ENCODE results near the gene BNC2.

The BNC2 gene

DNA sequence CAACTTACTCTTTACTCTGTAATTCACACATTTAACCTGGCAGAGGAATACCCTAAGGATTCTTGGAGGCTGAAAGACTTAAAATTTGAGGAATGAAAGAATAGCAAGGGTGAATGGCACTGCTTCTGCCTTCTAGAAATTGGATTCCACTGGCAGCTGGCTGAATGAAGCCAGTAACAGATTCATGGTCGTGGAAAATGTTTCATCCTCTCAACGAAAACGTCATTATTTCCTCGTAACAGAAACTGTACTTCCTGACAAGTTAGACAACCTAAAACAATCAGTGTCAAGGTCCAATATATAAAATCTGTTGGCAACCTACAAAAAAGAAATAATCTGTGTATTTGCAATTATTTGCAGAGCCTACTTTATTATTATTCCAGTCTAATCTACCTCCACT lies 39.7 kb downstream of the BNC2 start:
- Histone ChIP-seq H3K27ac (replicated peaks) (no peak overlapping the region), H3K27me3 (ENCODE audit: insufficient read depth, poor library complexity, severe bottlenecking) (no peaks in the 10 kb centered on the region), H3K4me3 (replicated peaks; ENCODE audit: insufficient read depth, low read length) (no peak overlapping the region)
- TF ChIP-seq SPI1 (IDR thresholded peaks at IDR 0.05; ENCODE audit: borderline replicate concordance, low read depth): no peak
- DNase-seq (ENCODE audit: low read depth in 1 of 2, low spot score in 1 of 2): no peak

DNA sequence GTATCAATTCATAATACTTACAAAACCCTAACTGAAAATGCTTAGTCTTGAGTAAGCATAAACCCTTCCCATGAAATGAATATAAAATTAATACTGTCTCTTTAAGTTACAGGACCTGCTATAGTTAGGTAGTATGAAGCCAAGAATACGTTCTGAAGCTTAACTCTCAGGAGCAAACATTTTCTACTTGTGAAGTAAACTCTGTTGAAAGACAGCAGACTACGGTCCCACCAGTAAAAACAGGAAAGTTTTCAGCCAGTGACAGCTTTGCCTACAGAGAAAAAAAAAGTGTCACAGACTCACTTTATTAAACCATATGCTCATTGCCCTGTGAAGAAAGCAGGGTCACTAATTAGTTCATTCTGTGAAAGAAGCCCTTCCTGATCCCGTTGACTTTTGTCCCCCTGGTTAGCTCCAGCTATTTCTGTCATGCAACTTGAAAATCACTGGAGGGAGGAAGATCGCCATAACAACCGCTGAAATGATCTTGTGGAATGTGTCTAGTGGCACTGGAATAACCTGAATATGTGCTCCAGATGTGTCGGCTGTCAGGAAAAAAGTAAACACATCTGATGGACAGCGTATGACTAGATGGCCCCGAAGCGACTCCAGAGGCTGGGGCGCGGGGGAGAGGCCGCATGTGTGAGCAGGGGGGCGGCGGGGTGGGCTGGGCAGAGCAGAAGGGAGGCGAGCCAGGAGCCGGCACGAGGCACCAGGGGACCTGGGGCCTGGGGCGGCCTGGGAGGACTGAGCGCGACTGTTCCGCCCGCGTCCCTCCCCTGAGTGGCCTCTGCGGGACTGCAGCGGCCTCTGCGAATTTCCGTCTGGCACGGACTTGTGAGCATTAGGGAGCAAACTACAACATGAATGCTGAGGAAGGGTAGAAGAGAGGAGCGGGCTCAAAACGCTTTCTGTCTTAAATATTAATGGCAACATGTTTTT lies 41.9 kb downstream of the BNC2 start:
- no peak overlapping the region for H3K27ac ChIP-seq (replicated peaks)
- TF ChIP-seq, protein P1, sequence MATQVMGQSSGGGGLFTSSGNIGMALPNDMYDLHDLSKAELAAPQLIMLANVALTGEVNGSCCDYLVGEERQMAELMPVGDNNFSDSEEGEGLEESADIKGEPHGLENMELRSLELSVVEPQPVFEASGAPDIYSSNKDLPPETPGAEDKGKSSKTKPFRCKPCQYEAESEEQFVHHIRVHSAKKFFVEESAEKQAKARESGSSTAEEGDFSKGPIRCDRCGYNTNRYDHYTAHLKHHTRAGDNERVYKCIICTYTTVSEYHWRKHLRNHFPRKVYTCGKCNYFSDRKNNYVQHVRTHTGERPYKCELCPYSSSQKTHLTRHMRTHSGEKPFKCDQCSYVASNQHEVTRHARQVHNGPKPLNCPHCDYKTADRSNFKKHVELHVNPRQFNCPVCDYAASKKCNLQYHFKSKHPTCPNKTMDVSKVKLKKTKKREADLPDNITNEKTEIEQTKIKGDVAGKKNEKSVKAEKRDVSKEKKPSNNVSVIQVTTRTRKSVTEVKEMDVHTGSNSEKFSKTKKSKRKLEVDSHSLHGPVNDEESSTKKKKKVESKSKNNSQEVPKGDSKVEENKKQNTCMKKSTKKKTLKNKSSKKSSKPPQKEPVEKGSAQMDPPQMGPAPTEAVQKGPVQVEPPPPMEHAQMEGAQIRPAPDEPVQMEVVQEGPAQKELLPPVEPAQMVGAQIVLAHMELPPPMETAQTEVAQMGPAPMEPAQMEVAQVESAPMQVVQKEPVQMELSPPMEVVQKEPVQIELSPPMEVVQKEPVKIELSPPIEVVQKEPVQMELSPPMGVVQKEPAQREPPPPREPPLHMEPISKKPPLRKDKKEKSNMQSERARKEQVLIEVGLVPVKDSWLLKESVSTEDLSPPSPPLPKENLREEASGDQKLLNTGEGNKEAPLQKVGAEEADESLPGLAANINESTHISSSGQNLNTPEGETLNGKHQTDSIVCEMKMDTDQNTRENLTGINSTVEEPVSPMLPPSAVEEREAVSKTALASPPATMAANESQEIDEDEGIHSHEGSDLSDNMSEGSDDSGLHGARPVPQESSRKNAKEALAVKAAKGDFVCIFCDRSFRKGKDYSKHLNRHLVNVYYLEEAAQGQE (IDR thresholded peaks at IDR 0.05; ENCODE audit: insufficient replicate concordance, low read depth): no peak
- TF ChIP-seq SPI1 (IDR thresholded peaks at IDR 0.05; ENCODE audit: borderline replicate concordance, low read depth): no peak
- TF ChIP-seq GABPA (IDR thresholded peaks at IDR 0.05; ENCODE audit: low read depth): no peak
- TF ChIP-seq, protein P2, sequence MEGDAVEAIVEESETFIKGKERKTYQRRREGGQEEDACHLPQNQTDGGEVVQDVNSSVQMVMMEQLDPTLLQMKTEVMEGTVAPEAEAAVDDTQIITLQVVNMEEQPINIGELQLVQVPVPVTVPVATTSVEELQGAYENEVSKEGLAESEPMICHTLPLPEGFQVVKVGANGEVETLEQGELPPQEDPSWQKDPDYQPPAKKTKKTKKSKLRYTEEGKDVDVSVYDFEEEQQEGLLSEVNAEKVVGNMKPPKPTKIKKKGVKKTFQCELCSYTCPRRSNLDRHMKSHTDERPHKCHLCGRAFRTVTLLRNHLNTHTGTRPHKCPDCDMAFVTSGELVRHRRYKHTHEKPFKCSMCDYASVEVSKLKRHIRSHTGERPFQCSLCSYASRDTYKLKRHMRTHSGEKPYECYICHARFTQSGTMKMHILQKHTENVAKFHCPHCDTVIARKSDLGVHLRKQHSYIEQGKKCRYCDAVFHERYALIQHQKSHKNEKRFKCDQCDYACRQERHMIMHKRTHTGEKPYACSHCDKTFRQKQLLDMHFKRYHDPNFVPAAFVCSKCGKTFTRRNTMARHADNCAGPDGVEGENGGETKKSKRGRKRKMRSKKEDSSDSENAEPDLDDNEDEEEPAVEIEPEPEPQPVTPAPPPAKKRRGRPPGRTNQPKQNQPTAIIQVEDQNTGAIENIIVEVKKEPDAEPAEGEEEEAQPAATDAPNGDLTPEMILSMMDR (IDR thresholded peaks at IDR 0.05; ENCODE audit: insufficient read depth, low read length): no peak
- no peak for TF ChIP-seq POLR2AphosphoS5 (IDR thresholded peaks at IDR 0.05; ENCODE audit: low read depth)
- H3K4me3 ChIP-seq (replicated peaks; ENCODE audit: insufficient read depth, low read length): no peak overlapping the region
- no peak for DNase-seq (ENCODE audit: low read depth in 1 of 2, low spot score in 1 of 2)
- H3K27me3 ChIP-seq (ENCODE audit: insufficient read depth, poor library complexity, severe bottlenecking): no peaks in the 10 kb centered on the region

DNA sequence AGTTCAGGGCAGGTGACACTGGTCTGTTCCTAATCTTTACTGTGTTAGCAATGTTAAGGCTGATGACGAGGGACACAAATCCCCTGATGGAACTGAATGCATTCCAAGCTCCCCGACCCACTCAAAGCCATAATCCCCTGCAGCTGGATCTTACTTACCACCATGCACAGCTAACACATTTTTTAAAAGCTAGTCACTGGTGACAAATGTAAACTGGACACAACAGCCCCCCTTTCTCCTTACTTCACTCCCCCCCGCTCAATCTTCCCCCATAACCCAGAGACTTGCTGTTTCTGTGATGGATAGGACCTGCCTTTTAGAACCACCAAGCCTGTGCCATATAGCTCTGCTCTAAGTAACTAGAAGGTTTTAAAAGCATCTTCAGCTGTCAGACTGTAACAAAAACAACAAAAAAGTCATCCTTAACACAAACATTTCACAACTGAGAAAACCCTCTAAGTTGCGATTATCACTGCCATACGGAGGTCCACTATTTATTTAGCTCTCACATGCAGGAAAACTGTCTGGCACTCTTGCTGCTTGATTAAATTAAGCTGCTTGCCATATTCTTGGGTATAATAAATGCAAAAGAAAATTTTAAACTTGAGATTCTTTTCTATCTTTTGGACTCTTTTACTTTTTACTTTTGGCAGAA lies 44.4 kb downstream of the BNC2 start:
- no peaks in the 10 kb centered on the region for H3K27me3 ChIP-seq (ENCODE audit: insufficient read depth, poor library complexity, severe bottlenecking)
- H3K27ac ChIP-seq (replicated peaks): no peak overlapping the region
- no peak for DNase-seq (ENCODE audit: low read depth in 1 of 2, low spot score in 1 of 2)
- TF ChIP-seq, protein P2 (IDR thresholded peaks at IDR 0.05; ENCODE audit: insufficient read depth, low read length): no peak
- no peak for TF ChIP-seq SPI1 (IDR thresholded peaks at IDR 0.05; ENCODE audit: borderline replicate concordance, low read depth)
- no peak for TF ChIP-seq POLR2AphosphoS5 (IDR thresholded peaks at IDR 0.05; ENCODE audit: low read depth)
- TF ChIP-seq, protein P1 (IDR thresholded peaks at IDR 0.05; ENCODE audit: insufficient replicate concordance, low read depth): no peak
- no peak for TF ChIP-seq GABPA (IDR thresholded peaks at IDR 0.05; ENCODE audit: low read depth)
- no peak overlapping the region for H3K4me3 ChIP-seq (replicated peaks; ENCODE audit: insufficient read depth, low read length)

DNA sequence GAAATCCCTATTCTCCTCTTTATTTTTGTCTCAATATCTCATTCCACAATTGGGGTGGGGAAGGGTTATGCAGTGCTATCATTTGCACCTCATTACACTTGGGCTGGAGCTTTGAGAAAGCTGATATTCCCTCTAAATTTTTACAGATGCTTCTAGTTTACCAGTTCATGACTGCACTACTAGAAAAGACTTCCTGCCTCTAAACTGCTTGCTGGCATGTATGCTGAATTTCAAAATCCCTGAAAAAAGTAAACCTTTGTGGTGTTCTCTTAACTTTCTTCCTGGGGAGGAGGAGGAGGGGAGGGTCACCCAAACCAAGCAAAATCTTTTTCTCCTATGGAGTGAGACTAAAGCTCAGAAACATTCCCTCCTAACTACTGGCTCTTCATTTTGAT lies 45.1 kb downstream of the BNC2 start:
- TF ChIP-seq, protein P1 (IDR thresholded peaks at IDR 0.05; ENCODE audit: insufficient replicate concordance, low read depth): no peak
- TF ChIP-seq GABPA (IDR thresholded peaks at IDR 0.05; ENCODE audit: low read depth) (no peak), POLR2AphosphoS5 (IDR thresholded peaks at IDR 0.05; ENCODE audit: low read depth) (no peak), SPI1 (IDR thresholded peaks at IDR 0.05; ENCODE audit: borderline replicate concordance, low read depth) (no peak)
- TF ChIP-seq, protein P2 (IDR thresholded peaks at IDR 0.05; ENCODE audit: insufficient read depth, low read length): no peak
- Histone ChIP-seq H3K27me3 (ENCODE audit: insufficient read depth, poor library complexity, severe bottlenecking) (no peaks in the 10 kb centered on the region), H3K4me3 (replicated peaks; ENCODE audit: insufficient read depth, low read length) (no peak overlapping the region), H3K27ac (replicated peaks) (no peak overlapping the region)
- DNase-seq (ENCODE audit: low read depth in 1 of 2, low spot score in 1 of 2): no peak
